GM12801 (cell line): Measurements from ENCODE around the gene LRP11.

Experiments
- TF ChIP-seq, protein P1 (sequence below): IDR thresholded peaks from one replicate; pipeline ENCODE4 v1.5.1; 2011; ENCODE audit warnings: control low read depth; ENCODE audit not compliant: insufficient read length; ENCODE audit errors: extremely low read depth

Gene LRP11

DNA sequence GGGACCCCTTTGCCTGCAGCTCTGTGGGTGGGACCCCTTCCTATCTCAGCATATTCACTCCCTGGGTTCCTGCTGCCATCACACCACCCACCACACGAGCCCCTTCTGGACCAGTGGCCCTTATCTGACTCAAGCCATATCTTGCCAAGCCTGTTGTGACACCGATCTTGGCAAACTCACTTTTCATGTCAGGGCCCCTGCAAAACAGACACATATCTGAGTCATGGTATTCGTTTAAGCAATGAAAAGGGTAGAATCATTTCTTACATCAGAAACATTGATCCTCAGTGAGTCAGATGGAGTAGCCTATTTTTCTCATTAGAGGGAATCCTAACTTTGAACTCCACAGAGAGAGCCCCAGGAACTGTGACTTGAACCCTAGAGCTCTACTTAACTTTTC lies 23.2 kb upstream of the LRP11 start:
- TF ChIP-seq, protein P1, sequence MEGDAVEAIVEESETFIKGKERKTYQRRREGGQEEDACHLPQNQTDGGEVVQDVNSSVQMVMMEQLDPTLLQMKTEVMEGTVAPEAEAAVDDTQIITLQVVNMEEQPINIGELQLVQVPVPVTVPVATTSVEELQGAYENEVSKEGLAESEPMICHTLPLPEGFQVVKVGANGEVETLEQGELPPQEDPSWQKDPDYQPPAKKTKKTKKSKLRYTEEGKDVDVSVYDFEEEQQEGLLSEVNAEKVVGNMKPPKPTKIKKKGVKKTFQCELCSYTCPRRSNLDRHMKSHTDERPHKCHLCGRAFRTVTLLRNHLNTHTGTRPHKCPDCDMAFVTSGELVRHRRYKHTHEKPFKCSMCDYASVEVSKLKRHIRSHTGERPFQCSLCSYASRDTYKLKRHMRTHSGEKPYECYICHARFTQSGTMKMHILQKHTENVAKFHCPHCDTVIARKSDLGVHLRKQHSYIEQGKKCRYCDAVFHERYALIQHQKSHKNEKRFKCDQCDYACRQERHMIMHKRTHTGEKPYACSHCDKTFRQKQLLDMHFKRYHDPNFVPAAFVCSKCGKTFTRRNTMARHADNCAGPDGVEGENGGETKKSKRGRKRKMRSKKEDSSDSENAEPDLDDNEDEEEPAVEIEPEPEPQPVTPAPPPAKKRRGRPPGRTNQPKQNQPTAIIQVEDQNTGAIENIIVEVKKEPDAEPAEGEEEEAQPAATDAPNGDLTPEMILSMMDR, result no peak

DNA sequence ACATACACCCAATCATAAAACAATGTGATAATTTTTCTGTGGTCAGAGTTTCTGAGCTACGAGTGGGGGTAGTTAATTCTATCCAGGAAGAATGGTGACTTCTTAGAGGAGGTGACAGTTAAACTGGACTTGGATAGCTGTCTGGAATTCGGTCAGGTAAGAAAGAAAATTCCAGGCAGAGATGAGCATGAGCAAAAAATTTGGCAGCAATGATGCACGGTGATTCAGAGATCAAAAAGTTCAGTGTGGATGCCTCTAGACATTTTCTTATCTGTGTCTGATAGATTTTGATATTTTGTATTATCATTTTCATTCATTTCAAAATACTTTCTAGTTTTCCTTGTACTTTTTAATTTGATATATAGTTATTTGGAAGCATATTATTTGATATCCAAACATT lies 21.7 kb upstream of the LRP11 start:
- TF ChIP-seq, protein P1, result no peak

DNA sequence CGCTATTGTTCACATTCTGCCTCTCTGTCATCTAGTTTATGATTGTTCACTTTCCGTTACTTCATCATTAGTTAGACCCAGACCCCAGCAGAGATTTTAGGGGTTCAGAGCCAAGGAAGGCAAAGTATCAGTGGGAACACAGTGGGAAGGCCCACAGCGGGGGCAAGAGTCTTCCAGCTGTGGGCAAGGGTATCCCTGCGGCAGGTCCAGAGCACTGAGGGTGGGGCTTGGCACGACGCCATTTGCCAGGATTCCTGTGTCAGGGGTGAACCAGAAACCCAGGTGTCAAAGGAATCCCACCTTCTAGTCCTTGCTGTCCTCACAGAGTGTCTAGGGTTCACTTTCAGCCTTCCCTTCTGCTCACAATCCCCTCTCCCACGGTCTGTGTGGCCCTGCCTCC lies 20.5 kb upstream of the LRP11 start:
- TF ChIP-seq, protein P1, result no peak

DNA sequence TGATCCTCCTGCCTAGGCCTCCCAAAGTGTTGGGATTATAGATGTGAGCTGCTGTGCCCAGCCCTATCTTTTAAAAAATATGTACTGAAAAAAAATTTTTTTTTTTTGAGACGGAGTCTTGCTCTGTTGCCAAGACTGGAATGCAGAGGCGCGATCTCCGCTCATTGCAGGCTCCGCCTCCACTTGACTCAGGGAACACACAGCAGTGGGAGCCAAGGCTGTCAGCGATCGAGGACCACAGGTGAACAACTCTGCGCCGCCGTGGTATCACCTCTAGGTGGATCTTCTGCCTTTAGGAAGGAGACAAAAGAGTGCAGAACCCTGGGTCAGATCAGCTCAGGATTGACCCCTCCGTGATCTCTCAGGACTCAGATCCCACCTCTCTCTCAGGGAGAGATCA lies 20.1 kb upstream of the LRP11 start:
- TF ChIP-seq, protein P1, result no peak

DNA sequence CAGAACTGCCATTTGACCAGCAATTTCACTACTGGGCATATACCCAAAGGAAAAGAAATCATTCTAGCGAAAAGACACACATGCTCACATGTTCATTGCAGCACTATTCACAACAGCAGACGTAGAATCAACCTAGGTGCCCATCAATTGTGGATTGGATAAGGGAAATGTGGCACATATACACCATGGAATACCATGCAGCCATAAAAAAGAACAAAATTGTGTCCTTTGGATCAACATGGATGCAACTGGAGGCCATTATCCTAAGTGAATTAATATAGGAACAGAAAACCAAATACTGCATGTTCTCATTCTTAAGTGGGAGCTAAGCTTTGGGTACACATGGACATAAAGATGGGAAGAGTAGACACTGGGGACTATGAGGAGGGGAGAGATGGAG lies 17.7 kb upstream of the LRP11 start:
- TF ChIP-seq, protein P1, result no peak

DNA sequence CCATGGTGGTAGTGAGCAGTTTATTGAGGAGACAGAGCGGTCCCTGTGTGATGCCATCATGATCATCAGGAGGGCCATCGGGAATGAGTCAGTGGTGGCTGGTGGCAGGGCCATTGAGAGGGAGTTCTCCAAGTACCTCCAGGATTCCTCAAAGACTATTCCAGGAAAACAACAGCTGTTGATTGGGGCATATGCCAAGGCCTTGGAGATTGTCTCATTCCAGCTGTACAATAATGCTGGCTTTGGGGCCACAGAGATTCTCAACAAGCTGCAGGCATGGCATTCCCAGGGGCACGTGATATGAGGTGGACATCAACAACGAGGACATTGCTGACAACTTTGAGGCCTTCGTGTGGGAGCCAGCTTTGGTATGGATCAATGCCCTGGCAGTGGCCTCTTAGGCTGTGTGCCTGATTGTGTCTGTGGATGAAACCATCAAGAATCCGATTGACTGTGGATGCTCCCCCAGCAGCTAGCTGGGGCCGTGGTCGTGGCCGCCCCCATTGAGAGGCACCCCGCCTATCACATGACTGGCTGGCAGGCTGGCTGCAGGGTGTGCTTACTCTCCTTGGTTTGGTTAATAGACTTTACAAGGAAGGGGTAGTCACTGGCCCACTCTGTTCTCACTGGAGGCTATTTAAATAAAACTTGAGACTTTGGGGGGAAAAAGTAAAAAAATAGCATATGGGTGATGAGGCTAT lies 17.1 kb upstream of the LRP11 start:
- TF ChIP-seq, protein P1, result no peak

DNA sequence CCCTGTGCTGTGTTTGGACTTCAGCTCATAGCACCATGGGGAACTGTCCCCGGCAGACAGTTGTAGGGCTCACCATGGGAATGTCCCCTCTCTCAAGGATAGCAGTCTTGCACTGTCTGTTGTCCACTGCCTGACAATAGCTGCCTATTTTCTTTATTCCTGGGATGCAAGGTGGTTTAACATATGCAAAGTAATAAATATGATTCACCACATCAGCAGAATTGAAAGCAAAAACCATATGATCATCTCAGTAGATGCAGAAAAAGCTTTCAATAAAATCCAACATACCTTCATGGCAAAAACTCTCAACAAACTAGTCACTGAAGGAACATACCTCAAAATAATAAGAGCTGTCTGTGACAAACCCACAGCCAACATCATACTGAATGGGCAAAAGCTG lies 13.5 kb upstream of the LRP11 start:
- TF ChIP-seq, protein P1, result no peak
